Choroid plexus epithelial cell (primary cell): ENCODE measurements around the gene DUSP22.

ENCODE experiments used
- DNase-seq: peaks from one replicate; pipeline ENCODE4 v3.0.0-alpha.2; 2010; ENCODE audit warnings: low read depth
- H3K4me3 ChIP-seq: 2 replicates; pipeline ENCODE4 v1.5.1; 2011; ENCODE audit warnings: low read depth, mild to moderate bottlenecking, control low read depth, low read length, moderate library complexity
- TF ChIP-seq, protein P1 (sequence below): conservative IDR thresholded peaks from 2 replicates; pipeline ENCODE4 v1.5.1; 2011; ENCODE audit warnings: low read depth, mild to moderate bottlenecking, control low read depth, inconsistent platforms, low read length, moderate library complexity

DUSP22 gene

DNA sequence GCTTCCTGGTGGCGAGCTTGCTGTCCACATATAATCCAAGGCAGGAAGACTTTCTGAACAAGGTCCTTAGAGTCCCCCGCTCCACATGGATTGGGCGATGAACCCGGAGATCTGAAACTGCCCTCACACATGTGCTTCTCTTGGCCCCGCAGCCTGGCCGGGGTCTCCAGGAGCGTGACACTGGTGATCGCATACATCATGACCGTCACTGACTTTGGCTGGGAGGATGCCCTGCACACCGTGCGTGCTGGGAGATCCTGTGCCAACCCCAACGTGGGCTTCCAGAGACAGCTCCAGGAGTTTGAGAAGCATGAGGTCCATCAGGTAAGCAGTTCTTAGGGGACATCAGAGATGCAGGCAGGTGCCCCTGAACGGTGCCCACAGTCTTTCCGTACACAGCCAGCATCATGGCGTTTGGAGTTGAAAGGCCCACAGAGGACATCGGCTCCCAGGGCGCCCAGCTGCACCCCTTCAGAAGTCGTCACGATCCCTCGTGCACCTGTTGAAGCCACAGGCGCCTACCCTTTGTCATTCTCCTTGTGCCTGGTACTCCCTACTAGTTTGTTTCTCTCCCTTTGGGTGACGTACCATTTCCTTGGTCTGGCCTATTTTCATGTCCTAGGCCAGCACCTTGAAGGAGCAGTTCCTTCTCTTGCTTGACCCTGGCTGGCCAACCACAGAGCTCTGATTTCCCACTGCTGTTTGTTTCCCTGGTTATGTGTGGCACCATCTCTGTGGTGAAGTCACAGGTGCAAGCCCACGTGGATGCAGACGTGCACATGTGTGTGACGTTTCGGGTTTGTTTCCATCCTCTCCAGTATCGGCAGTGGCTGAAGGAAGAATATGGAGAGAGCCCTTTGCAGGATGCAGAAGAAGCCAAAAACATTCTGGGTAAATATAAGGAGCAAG lies 55.9 kb downstream of the DUSP22 start:
- no peak for DNase-seq
- TF ChIP-seq, protein P1, sequence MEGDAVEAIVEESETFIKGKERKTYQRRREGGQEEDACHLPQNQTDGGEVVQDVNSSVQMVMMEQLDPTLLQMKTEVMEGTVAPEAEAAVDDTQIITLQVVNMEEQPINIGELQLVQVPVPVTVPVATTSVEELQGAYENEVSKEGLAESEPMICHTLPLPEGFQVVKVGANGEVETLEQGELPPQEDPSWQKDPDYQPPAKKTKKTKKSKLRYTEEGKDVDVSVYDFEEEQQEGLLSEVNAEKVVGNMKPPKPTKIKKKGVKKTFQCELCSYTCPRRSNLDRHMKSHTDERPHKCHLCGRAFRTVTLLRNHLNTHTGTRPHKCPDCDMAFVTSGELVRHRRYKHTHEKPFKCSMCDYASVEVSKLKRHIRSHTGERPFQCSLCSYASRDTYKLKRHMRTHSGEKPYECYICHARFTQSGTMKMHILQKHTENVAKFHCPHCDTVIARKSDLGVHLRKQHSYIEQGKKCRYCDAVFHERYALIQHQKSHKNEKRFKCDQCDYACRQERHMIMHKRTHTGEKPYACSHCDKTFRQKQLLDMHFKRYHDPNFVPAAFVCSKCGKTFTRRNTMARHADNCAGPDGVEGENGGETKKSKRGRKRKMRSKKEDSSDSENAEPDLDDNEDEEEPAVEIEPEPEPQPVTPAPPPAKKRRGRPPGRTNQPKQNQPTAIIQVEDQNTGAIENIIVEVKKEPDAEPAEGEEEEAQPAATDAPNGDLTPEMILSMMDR = no peak
- H3K4me3 ChIP-seq = no peak overlapping the region

DNA sequence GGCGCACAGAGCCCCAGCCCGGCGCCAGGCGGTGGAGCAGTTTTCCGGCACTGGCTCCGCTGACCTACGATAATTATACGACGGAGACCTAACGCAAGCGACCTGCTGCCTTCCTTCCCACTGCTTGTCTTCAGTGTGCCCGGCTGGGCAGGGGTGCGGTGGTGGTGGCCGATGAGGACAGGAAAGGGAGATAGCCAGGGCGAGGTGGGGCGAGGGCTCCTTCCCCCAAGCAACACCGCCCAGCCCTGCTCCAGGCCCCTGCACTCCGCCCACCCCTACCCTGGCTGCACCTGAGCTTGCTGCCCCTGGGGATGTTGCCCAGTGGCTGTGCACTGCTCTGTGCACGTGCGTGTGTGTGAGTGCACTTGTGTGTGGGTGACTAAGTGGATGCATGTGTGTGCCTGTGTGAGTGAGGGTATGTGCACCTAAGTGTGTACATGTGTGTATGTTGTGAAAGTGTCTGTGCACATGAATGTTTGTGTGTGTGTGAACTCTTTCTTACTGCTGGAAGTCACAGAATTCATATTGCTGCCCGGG lies 56.6 kb downstream of the DUSP22 start:
- H3K4me3 ChIP-seq = no peak overlapping the region
- DNase-seq = no peak
- TF ChIP-seq, protein P1 = no peak

DNA sequence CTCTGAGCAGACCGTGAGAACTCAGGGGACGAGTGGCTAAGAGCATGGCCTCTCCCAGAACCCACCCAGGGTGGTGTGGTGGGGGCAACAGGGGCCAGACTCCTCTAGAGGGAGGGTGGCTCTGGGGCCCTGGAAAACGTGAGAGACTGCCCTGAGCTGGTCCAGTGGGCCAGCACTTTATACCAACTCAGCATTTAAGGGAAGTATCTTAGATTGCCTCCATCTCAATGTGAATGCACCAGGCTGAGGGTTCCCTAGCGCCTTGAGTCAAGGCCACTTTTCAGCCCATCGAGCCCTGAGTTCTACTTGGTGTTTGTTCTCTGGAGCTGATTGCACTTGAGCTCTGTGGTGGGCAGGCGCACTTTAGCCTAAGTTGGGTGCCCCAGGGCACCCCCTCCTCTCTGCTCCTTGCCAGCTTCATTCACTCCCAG lies 57.2 kb downstream of the DUSP22 start:
- TF ChIP-seq, protein P1 = no peak
- H3K4me3 ChIP-seq = no peak overlapping the region
- DNase-seq = no peak

DNA sequence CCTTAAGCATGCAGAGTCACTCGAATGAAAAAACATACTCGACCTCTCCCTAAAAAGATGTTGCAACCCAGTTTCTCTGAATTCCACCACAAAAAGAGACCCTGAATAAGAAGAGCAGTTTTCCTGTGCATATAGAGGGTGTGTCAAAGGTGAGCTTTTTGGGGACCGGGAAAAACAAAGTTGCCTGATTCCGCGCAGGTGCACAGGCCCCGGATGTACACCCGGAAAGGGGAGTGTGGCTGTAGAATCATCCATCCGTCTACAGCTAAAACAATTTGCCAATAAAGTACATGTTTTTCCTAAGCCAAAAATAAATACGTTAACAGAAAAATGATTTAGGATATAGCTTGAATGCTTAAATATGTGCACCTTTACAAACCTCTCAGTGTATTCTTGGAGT lies 58.1 kb downstream of the DUSP22 start:
- TF ChIP-seq, protein P1 = no peak
- no peak for DNase-seq

DNA sequence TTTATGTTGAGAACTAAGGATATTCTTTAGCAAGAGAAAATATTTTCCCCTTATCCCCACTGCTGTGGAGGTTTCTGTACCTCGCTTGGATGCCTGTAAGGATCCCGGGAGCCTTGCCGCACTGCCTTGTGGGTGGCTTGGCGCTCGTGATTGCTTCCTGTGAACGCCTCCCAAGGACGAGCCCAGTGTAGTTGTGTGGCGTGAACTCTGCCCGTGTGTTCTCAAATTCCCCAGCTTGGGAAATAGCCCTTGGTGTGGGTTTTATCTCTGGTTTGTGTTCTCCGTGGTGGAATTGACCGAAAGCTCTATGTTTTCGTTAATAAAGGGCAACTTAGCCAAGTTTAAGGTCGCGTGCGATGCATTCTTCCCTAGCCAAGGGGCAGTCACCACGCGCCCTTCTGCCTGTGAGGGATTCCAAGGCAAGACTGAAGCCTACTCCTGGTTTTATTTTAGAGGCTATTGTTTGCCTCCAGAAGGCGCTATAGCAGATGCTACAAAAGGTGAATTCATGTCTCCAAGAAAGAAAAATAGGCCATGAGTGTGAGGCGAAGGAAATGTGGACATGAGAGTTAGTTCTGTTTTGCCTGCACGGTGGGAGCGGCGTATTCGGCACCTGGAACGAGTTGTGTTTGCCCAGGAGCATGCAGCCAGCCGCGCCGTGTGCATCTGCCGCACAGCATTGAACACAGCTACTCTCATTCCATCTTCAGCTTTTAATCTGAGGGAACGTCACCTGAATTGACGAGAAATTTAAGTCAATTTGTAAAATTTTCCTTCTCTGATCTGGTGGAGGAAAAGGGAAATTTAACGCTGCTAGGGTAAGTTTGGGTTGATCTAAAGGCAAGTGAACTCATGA lies 59.0 kb downstream of the DUSP22 start:
- DNase-seq = no peak
- TF ChIP-seq, protein P1 = no peak
- no peak overlapping the region for H3K4me3 ChIP-seq

More for the DNA sequence above, 58.1 kb downstream of the DUSP22 start:
- H3K4me3 ChIP-seq = no peak overlapping the region

DNA sequence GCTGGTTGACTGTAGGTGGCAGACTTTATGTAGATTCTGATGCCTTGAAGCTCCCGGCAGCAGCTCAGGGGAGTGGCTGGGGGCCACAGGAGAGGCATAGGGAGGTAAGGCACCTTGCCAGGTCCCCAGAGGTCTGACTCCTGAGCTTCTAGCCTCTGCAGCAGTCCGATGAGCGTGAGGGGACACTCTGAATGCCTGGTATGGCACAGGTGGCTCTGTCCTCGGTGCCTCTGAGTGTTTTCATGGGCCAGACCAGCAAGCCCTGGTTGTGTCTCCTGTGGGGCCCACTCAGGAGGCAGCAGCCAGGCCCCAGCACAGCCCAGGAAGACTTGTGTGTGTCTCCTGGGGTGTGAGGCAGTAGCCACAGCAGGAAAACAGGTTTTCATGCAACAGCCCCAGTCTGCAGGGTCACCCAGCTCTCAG lies 59.6 kb downstream of the DUSP22 start:
- H3K4me3 ChIP-seq = no peak overlapping the region
- DNase-seq = no peak
- TF ChIP-seq, protein P1 = no peak
